KMS-11 (cell line): Measurements from ENCODE around the gene SPG11.
"Not testable (repeated sequence)": the region's sequence is repeated elsewhere in the genome, so short reads cannot be mapped to it uniquely, and the experiment has no call there.

ENCODE experiments used
- H2AFZ ChIP-seq: fragments of 200-600 bp; sonication (generic); 2 replicates; pipeline ENCODE4 v1.6.1; 2016; ENCODE audit warnings: antibody characterized with exemption, mixed run types, low read depth
- H3K27ac ChIP-seq: fragments of 200-600 bp; sonication (generic); 2 replicates; pipeline ENCODE4 v1.6.1; 2016; ENCODE audit warnings: mild to moderate bottlenecking, mixed run types
- H3K27me3 ChIP-seq: fragments of 200-600 bp; sonication (generic); 2 replicates; pipeline ENCODE4 v1.6.1; 2017; ENCODE audit warnings: mild to moderate bottlenecking, low read depth, mixed run types, moderate library complexity; ENCODE audit not compliant: insufficient read depth
- H3K36me3 ChIP-seq: fragments of 200-600 bp; sonication (generic); 2 replicates; pipeline ENCODE4 v1.6.1; 2017; ENCODE audit warnings: mild to moderate bottlenecking, mixed run types; ENCODE audit not compliant: insufficient read depth
- H3K4me1 ChIP-seq: fragments of 200-600 bp; sonication (generic); 2 replicates; pipeline ENCODE4 v1.6.1; 2016; ENCODE audit warnings: mild to moderate bottlenecking, low read depth, mixed run types; ENCODE audit not compliant: poor library complexity, severe bottlenecking
- H3K4me2 ChIP-seq: fragments of 200-600 bp; sonication (generic); 2 replicates; pipeline ENCODE4 v1.7.0; 2016; ENCODE audit warnings: mild to moderate bottlenecking, mixed run types
- H3K4me3 ChIP-seq: fragments of 200-600 bp; sonication (generic); IDR thresholded peaks from 2 replicates; pipeline ENCODE4 v1.6.1; 2017; ENCODE audit warnings: low read depth, low read length, mixed read lengths; ENCODE audit not compliant: insufficient read depth
- H3K79me2 ChIP-seq: fragments of 200-600 bp; sonication (generic); 2 replicates; pipeline ENCODE4 v1.6.1; 2016; ENCODE audit warnings: low read depth, mixed run types; ENCODE audit not compliant: insufficient read depth
- H3K9ac ChIP-seq: fragments of 200-600 bp; sonication (generic); 2 replicates; pipeline ENCODE4 v1.6.1; 2016; ENCODE audit warnings: mild to moderate bottlenecking, mixed run types
- H4K20me1 ChIP-seq: fragments of 200-600 bp; sonication (generic); 2 replicates; pipeline ENCODE4 v1.6.1; 2016; ENCODE audit warnings: mild to moderate bottlenecking, mixed run types; ENCODE audit not compliant: insufficient read depth
- TF ChIP-seq, protein P1 (sequence below): fragments of 200-600 bp; sonication (generic); conservative IDR thresholded peaks from 2 replicates; pipeline ENCODE4 v1.6.1; 2017; ENCODE audit warnings: low read depth, mild to moderate bottlenecking, antibody characterized with exemption, low read length, moderate library complexity, mixed read lengths

SPG11 gene

DNA sequence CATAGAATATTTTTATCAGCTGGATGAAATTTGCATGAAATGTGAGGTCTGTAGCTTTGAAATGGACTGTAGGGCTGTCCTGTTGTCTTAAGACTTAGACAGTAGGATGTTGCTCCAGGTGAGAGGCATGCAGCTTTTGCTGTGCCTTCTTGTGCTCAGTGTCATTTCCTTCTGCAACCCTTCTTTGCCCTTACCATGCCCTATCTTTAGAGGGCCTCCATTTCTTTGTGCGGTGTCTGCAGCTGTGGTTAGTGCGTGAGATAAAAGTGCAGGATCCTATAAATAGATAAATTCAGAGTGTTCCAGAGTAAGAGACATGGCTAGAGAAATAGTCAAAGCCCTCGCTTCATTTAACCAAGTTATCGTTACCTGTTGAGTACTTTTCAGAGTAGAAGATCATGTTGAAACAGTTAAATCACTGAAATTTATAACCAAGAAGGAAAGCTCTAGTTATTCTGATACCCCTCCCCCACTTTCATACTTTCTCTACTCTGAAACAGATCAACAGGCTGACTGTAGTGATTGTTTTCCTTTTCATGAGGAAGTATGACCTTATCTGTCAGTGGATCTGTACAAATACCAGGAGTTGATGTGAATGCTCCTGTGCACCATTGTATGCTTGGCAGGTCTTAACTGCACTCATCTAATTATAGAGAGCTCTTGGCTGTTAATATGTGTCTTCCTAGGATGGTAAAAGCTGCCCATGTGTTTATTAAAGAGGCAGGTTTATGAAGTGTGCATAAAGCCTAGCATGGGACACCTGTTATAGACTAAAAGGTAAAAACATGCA is 108.3 kb downstream of the SPG11 start:
- Histone ChIP-seq H3K79me2 (peaks cover 25% of the 10 kb centered on the region; the same call in 1 of the 2 replicates), H4K20me1 (peaks cover 2% of the 10 kb centered on the region; the same call in 1 of the 2 replicates), H3K27me3 (no peaks in the 10 kb centered on the region), H3K36me3 (peaks cover 11% of the 10 kb centered on the region; the same call in 1 of the 2 replicates), H3K27ac (no peak overlapping the region; the same call in 1 of the 2 replicates), H3K4me3 (no peak overlapping the region), H2AFZ (no peak overlapping the region), H3K4me2 (no peak overlapping the region), H3K9ac (no peak overlapping the region), H3K4me1 (peaks cover 10% of the 10 kb centered on the region)
- TF ChIP-seq, protein P1, sequence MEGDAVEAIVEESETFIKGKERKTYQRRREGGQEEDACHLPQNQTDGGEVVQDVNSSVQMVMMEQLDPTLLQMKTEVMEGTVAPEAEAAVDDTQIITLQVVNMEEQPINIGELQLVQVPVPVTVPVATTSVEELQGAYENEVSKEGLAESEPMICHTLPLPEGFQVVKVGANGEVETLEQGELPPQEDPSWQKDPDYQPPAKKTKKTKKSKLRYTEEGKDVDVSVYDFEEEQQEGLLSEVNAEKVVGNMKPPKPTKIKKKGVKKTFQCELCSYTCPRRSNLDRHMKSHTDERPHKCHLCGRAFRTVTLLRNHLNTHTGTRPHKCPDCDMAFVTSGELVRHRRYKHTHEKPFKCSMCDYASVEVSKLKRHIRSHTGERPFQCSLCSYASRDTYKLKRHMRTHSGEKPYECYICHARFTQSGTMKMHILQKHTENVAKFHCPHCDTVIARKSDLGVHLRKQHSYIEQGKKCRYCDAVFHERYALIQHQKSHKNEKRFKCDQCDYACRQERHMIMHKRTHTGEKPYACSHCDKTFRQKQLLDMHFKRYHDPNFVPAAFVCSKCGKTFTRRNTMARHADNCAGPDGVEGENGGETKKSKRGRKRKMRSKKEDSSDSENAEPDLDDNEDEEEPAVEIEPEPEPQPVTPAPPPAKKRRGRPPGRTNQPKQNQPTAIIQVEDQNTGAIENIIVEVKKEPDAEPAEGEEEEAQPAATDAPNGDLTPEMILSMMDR = no peak

DNA sequence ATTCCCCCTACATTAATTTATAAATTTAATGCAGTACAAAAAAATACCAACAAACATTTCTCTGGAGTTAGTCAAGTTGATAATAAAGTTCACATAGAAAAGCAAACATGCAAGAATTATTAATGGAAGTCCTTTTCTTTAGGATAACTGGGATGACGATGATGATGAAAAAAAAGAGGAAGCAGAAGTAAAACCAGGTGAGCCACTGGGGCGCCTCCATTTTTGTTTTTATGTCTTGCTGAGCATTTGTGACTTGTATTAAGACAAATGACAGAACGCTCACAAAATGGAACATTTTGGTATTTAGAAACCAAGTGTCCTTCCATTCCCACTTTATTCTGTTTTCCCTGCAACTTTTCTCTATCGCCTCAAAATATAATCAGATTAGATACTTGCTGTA is 112.7 kb downstream of the SPG11 start:
- no peak overlapping the region for H3K4me2 ChIP-seq

DNA sequence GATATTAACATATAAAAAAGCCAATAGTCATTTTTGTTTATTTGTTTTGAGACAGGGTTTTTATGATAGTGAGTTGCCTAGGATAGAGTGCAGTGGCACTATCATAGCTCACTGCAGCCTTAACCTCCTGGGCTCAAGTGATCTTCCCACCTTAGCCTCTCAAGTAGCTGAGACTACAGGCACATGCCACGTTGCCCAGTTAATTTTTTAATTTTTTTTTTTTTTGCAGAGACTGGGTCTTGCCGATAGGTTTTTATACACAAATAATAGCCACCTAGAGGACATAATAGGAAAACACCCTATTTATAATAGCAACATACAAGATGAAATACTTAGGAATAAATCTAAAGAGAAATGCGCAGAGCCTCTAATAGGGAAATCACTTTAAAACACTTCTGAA is 113.2 kb downstream of the SPG11 start:
- Histone ChIP-seq H3K36me3 (peaks cover 5% of the 10 kb centered on the region; the same call in 1 of the 2 replicates), H3K9ac (no peak overlapping the region), H3K27me3 (no peaks in the 10 kb centered on the region), H3K4me3 (no peak overlapping the region), H3K4me2 (no peak overlapping the region), H4K20me1 (peaks cover 34% of the 10 kb centered on the region), H3K79me2 (peaks cover 73% of the 10 kb centered on the region), H2AFZ (no peak overlapping the region), H3K4me1 (peaks cover 41% of the 10 kb centered on the region), H3K27ac (no peak overlapping the region)
- TF ChIP-seq, protein P1 = 0 out of 2 replicates have a peak, but pooled peaks have one; percentile 50

More for the DNA sequence above, 112.7 kb downstream of the SPG11 start:
- no peak overlapping the region for H3K4me3 ChIP-seq
- no peaks in the 10 kb centered on the region for H3K27me3 ChIP-seq
- peaks cover 36% of the 10 kb centered on the region for H3K4me1 ChIP-seq
- H3K79me2 ChIP-seq = peaks cover 68% of the 10 kb centered on the region
- H3K36me3 ChIP-seq = peaks cover 5% of the 10 kb centered on the region; the same call in 1 of the 2 replicates
- TF ChIP-seq, protein P1 = no peak
- H4K20me1 ChIP-seq = peaks cover 30% of the 10 kb centered on the region
- no peak overlapping the region for H3K9ac ChIP-seq
- no peak overlapping the region for H3K27ac ChIP-seq
- H2AFZ ChIP-seq = no peak overlapping the region

DNA sequence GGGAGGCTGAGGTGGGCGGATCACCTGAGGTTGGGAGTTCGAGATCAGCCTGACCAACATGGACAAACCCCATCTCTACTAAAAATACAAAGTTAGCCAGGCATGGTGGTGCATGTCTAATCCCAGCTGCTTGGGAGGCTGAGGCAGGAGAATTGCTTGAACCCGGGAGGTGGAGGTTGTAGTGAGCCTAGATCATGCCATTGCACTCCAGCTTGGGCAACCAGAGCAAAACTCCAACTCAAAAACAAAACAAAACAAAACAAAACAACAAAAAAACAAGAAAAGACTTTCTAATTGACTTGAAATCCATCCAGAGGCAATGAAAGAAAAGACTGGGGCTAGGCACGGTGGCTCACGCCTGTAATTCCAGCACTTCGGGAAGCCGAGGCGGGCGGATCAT is 114.3 kb downstream of the SPG11 start:
- not testable (repeated sequence) for H3K27me3 ChIP-seq, H3K9ac ChIP-seq, H3K36me3 ChIP-seq, H2AFZ ChIP-seq, H3K27ac ChIP-seq, H3K4me3 ChIP-seq, H3K4me2 ChIP-seq
- Histone ChIP-seq H3K4me1 (peaks cover 47% of the 10 kb centered on the region), H3K79me2 (peaks cover 84% of the 10 kb centered on the region), H4K20me1 (peaks cover 43% of the 10 kb centered on the region)
